ENCODE data around the gene SCYL2.
"Not testable (repeated sequence)": the region's sequence is repeated elsewhere in the genome, so short reads cannot be mapped to it uniquely, and the experiment has no call there.

DNA sequence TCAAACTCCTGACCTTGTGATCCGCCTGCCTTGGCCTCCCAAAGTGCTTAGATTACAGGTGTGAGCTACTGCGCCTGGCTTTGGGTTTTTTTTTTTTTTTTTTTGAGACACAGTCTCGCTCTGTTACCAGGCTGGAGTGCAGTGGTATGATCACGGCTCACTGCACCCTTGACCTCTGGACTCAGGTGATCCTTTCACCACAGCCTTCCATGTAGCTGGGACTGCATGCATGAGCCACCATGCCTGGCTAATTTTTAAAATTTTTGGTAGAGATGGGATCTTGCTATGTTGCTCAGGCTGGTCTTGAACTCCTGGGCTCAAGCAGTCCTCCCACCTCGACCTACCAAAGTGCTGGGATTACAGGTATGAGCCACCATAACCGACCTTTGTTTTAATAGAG lies 44.8 kb upstream of the SCYL2 start:
- not testable (repeated sequence) for TF ChIP-seq CTCF (IDR thresholded peaks at IDR 0.05; ENCODE audit: poor library complexity, severe bottlenecking); EZH2 (IDR thresholded peaks at IDR 0.05; ENCODE audit: borderline replicate concordance, insufficient read depth, low read length, poor library complexity, severe bottlenecking); MXI1 (conservative IDR thresholded peaks at IDR 0.05; ENCODE audit: poor library complexity, severe bottlenecking); EP300 (conservative IDR thresholded peaks at IDR 0.05; ENCODE audit: poor library complexity, severe bottlenecking); RAD21 (conservative IDR thresholded peaks at IDR 0.05); SMC3 (conservative IDR thresholded peaks at IDR 0.05; ENCODE audit: poor library complexity)
- TF ChIP-seq, protein P1, sequence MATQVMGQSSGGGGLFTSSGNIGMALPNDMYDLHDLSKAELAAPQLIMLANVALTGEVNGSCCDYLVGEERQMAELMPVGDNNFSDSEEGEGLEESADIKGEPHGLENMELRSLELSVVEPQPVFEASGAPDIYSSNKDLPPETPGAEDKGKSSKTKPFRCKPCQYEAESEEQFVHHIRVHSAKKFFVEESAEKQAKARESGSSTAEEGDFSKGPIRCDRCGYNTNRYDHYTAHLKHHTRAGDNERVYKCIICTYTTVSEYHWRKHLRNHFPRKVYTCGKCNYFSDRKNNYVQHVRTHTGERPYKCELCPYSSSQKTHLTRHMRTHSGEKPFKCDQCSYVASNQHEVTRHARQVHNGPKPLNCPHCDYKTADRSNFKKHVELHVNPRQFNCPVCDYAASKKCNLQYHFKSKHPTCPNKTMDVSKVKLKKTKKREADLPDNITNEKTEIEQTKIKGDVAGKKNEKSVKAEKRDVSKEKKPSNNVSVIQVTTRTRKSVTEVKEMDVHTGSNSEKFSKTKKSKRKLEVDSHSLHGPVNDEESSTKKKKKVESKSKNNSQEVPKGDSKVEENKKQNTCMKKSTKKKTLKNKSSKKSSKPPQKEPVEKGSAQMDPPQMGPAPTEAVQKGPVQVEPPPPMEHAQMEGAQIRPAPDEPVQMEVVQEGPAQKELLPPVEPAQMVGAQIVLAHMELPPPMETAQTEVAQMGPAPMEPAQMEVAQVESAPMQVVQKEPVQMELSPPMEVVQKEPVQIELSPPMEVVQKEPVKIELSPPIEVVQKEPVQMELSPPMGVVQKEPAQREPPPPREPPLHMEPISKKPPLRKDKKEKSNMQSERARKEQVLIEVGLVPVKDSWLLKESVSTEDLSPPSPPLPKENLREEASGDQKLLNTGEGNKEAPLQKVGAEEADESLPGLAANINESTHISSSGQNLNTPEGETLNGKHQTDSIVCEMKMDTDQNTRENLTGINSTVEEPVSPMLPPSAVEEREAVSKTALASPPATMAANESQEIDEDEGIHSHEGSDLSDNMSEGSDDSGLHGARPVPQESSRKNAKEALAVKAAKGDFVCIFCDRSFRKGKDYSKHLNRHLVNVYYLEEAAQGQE (IDR thresholded peaks at IDR 0.05; ENCODE audit: borderline replicate concordance) = not testable (repeated sequence)
